B cell (primary cell): ENCODE data around the gene NINL. TPM values are rescaled to one million over a fixed set of nuclear protein-coding genes. Genes with fewer than 3 reads are reported as not detected.

Experiments
- ATAC-seq: fragments of 200-7000 bp; cut with Tn5 transposase; one replicate; pipeline ENCODE4 v1.10.0; 2021; ENCODE audit warnings: low read depth, mild to moderate bottlenecking, moderate number of reproducible peaks, moderate library complexity
- CTCF ChIA-PET: fragments of 350-600 bp; sonication (Branson Sonifier 250); formaldehyde crosslinking; loops from one replicate; lab custom pipeline; 2021; ENCODE audit warnings: antibody characterized with exemption, inconsistent platforms; lab: Charles Lee
- POLR2A ChIA-PET: fragments of 350-600 bp; sonication (Branson Sonifier 250); formaldehyde crosslinking; loops from one replicate; lab custom pipeline; 2021; ENCODE audit warnings: antibody characterized with exemption; lab: Charles Lee
- DNase-seq: peaks from one replicate; pipeline ENCODE4 v3.0.0; 2013
- H2AFZ ChIP-seq: 2 replicates; pipeline ENCODE4 v1.6.1; 2012; ENCODE audit warnings: mild to moderate bottlenecking, low read depth, low read length; ENCODE audit not compliant: insufficient read depth, poor library complexity, severe bottlenecking
- H3K27ac ChIP-seq, 2 donors: 1 replicate in 1 of 2; 2 replicates in 1 of 2; pipeline ENCODE4 v1.5.1; 2012 to 2013; ENCODE audit warnings: low read length in 2 of 2, mild to moderate bottlenecking in 2 of 2, moderate library complexity in 1 of 2
- H3K27me3 ChIP-seq, 4 experiments: fragments of 200-600 bp in 1 of 4; sonication (generic) in 1 of 4; replicated peaks in 1 of 4; 1 replicate in 2 of 4; 2 replicates in 2 of 4; pipeline versions ENCODE4 v1.6.1 to v1.7.0; 2013 to 2016; ENCODE audit warnings: low read length in 3 of 4, mild to moderate bottlenecking in 2 of 4, mixed read lengths in 1 of 4, moderate library complexity in 1 of 4; ENCODE audit not compliant: insufficient read depth in 4 of 4, control insufficient read depth in 3 of 4; ENCODE audit errors: control extremely low read depth in 1 of 4
- H3K36me3 ChIP-seq, 2 experiments: replicated peaks in 1 of 2; 1 replicate in 1 of 2; 2 replicates in 1 of 2; pipeline versions ENCODE4 v1.6.1 to v1.7.1; 2013; ENCODE audit warnings: low read length in 1 of 2; ENCODE audit not compliant: insufficient read depth in 2 of 2, control insufficient read depth in 1 of 2; ENCODE audit errors: control extremely low read depth in 1 of 2, extremely low read depth in 1 of 2
- H3K4me1 ChIP-seq, 2 donors: fragments of 200-600 bp in 1 of 2; sonication (generic) in 1 of 2; 1 replicate in 1 of 2; 2 replicates in 1 of 2; pipeline versions ENCODE4 v1.5.1 to v1.6.1; 2013 to 2017; ENCODE audit warnings: low read length in 2 of 2; ENCODE audit not compliant: control insufficient read depth in 2 of 2, insufficient read depth in 2 of 2
- H3K4me2 ChIP-seq: replicated peaks from 2 replicates; pipeline ENCODE3; 2012; ENCODE audit warnings: mild to moderate bottlenecking, low read depth, low read length; ENCODE audit not compliant: poor library complexity, severe bottlenecking
- H3K4me3 ChIP-seq, 5 experiments: fragments of 200-600 bp in 1 of 5; sonication (generic) in 1 of 5; 1 replicate in 3 of 5; 2 replicates in 2 of 5; pipeline versions ENCODE4 v1.5.1 to v1.7.0; 2011 to 2016; ENCODE audit warnings: low read length in 4 of 5, mild to moderate bottlenecking in 4 of 5, low read depth in 2 of 5, control low read depth in 1 of 5, moderate library complexity in 1 of 5; ENCODE audit not compliant: insufficient read depth in 1 of 5; ENCODE audit errors: control extremely low read depth in 1 of 5, extremely low read depth in 1 of 5
- H3K79me2 ChIP-seq: fragments of 200-600 bp; sonication (generic); one replicate; pipeline ENCODE4 v1.6.0; 2016; ENCODE audit warnings: low read length; ENCODE audit not compliant: control insufficient read depth, insufficient read depth
- H3K9ac ChIP-seq: fragments of 200-600 bp; sonication (generic); 2 replicates; pipeline ENCODE4 v1.6.1; 2017; ENCODE audit warnings: mild to moderate bottlenecking, low read length, moderate library complexity
- H3K9me3 ChIP-seq, 3 donors: one replicate each; pipeline versions ENCODE4 v1.6.1 to v1.7.1; 2013; ENCODE audit warnings: low read length in 2 of 3; ENCODE audit not compliant: control insufficient read depth in 2 of 3, insufficient read depth in 1 of 3; ENCODE audit errors: control extremely low read depth in 1 of 3
- H4K20me1 ChIP-seq: 2 replicates; pipeline ENCODE4 v1.6.0; 2012; ENCODE audit warnings: mild to moderate bottlenecking, low read length; ENCODE audit not compliant: insufficient read depth, control insufficient read depth, poor library complexity, severe bottlenecking
- H3K27ac Mint-ChIP-seq: one replicate; pipeline ENCODE4 v1.8.0; 2021; ENCODE audit warnings: mixed read lengths
- H3K27me3 Mint-ChIP-seq: one replicate; pipeline ENCODE4 v1.8.0; 2021; ENCODE audit warnings: mixed read lengths
- H3K4me1 Mint-ChIP-seq: one replicate; pipeline ENCODE4 v1.8.0; 2021; ENCODE audit warnings: mixed read lengths
- H3K4me3 Mint-ChIP-seq: one replicate; pipeline ENCODE4 v1.8.0; 2021; ENCODE audit warnings: mixed read lengths
- H3K9me3 Mint-ChIP-seq: one replicate; pipeline ENCODE4 v1.8.0; 2022; ENCODE audit warnings: mixed read lengths; ENCODE audit not compliant: insufficient read depth
- EZH2 ChIP-seq: IDR thresholded peaks from 2 replicates; pipeline ENCODE4 v1.6.1; 2012; ENCODE audit warnings: borderline replicate concordance, low read depth, mild to moderate bottlenecking, moderate library complexity, low read length; ENCODE audit not compliant: insufficient read depth, poor library complexity, severe bottlenecking
- WGBS: methylation state at CpG from one replicate; pipeline ENCODE4 v1.1.5; 2013; ENCODE audit warnings: missing lambda C conversion rate; ENCODE audit not compliant: insufficient coverage; 5-methylcytosine and 5-hydroxymethylcytosine counted together
- intact Hi-C: fragments of 100-400 bp; cut with micrococcal nuclease; formaldehyde crosslinking; loops from one replicate; pipeline ENCODE4 v1.10.0; 2022
- polyA plus RNA-seq: library from polyadenylated mRNA; depleted of rRNA; stranded (reverse); fragments of >200 nt; gene quantifications from 2 replicates; pipeline ENCODE4 v1.2.3, GENCODE V29; 2012
- total RNA-seq, 2 donors: library from RNA; stranded (reverse); fragments of 120-200 nt in 1 of 2; gene quantifications; 1 replicate in 1 of 2; 2 replicates in 1 of 2; pipeline versions ENCODE4 v1.2.3 to v1.2.4, GENCODE V29; 2013 to 2022
- TF ChIP-seq, protein P1 (sequence below): fragments of 200-600 bp; IDR thresholded peaks from one replicate; pipeline ENCODE4 v1.8.0; 2022; ENCODE audit warnings: antibody characterized with exemption, mild to moderate bottlenecking

Gene NINL
- total and polyA plus RNA-seq, 2 donors (not counting 1 experiment from before 2014, with no cell fraction given) = 1.8 to 5.5 TPM

DNA sequence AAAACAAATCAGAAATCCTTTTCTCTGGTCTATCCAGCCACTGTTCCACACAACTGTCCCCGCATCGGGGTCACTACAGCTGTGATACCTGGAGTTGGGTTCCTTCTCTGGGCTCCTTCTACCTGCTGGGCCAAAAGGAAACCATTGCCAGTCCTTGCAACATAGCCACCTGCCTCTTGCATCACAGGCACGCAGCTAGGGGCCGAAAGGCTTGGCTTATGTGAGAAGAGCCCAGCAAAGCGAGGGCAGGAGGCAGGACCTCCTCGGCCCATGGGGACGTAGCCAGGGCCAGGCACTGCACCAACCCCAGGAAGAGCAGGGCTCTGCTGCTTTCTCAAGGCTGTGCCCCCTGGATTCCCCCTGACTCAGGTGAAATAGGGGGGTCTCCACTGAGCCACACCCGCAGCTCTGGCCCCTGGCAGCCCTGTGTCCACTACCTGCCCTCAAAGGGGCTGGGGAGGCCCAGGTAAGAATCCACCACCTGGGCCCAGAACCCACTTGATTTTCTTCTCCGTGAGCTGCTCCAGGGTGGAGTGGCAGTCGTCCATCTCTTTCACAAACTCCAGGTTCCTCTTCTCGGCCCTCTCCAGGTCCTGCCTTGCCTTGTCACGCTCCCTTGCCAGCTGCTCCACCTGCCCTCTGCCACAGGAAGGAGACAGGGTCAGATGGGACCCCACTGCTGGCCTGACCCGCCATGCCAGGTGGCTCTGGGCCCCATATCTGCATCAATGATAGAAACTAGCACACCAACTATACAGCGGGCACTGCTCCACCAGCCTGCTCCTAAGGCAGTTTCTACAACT lies 89.0 kb downstream of the NINL start:
- 84% methylated on average over 13 of the region's 14 CpGs for WGBS
- H3K27me3 Mint-ChIP-seq = no peaks in the 10 kb centered on the region
- Histone ChIP-seq H3K27ac (no peak overlapping the region), H3K27me3 (no peaks in the 10 kb centered on the region), H3K9ac (no peak overlapping the region), H3K4me1 (no peaks in the 10 kb centered on the region), H3K36me3 (no peaks in the 10 kb centered on the region), H2AFZ (no peak overlapping the region), H3K9me3 (no peaks in the 10 kb centered on the region), H3K79me2 (no peaks in the 10 kb centered on the region), H4K20me1 (no peaks in the 10 kb centered on the region), H3K4me2 (no peak overlapping the region), H3K4me3 (no peak overlapping the region)
- CTCF ChIA-PET = no interaction called here
- H3K27ac Mint-ChIP-seq = no peak overlapping the region
- no peak overlapping the region for H3K4me3 Mint-ChIP-seq
- ATAC-seq (no peak), DNase-seq (no peak)
- POLR2A ChIA-PET = no interaction called here
- TF ChIP-seq, protein P1, sequence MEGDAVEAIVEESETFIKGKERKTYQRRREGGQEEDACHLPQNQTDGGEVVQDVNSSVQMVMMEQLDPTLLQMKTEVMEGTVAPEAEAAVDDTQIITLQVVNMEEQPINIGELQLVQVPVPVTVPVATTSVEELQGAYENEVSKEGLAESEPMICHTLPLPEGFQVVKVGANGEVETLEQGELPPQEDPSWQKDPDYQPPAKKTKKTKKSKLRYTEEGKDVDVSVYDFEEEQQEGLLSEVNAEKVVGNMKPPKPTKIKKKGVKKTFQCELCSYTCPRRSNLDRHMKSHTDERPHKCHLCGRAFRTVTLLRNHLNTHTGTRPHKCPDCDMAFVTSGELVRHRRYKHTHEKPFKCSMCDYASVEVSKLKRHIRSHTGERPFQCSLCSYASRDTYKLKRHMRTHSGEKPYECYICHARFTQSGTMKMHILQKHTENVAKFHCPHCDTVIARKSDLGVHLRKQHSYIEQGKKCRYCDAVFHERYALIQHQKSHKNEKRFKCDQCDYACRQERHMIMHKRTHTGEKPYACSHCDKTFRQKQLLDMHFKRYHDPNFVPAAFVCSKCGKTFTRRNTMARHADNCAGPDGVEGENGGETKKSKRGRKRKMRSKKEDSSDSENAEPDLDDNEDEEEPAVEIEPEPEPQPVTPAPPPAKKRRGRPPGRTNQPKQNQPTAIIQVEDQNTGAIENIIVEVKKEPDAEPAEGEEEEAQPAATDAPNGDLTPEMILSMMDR = no peak
- TF ChIP-seq EZH2 = no peak
- intact Hi-C loops = no loop called here
- H3K9me3 Mint-ChIP-seq = no peaks in the 10 kb centered on the region
- H3K4me1 Mint-ChIP-seq = no peaks in the 10 kb centered on the region

DNA sequence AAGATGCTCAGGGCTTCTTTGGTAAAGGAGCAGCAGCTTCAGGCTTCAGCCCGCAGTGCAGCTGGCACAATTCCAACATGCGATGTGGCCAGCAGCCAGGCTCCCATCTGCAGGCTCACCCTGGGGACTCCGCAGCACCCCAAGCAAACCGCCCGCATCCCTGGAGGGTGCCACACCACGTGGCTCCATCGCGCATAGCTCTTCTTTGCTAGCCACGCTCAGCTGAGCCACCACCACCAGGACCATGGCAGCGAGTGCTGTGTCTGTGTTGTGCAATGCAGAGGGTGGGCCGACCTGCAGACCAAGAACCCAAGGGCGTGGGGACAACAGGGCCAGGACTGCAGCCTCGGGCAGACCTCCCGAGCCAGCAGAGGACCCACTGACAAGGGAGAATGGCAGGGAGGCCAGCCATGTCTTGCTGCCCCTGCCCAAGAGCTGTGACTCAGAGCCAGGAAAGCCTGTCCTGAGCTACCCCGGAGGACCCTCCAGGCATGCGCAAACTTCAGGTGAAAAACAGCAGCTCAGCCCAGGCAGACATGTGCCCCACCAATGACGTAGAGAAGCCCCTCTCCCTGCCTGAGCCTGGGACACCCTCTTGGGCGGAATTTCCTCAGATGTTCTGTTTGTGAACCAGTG lies 90.0 kb downstream of the NINL start:
- H3K4me1 ChIP-seq = no peaks in the 10 kb centered on the region
- H3K27ac ChIP-seq = no peak overlapping the region
- intact Hi-C loops = no loop called here
- ATAC-seq = no peak
- H3K4me2 ChIP-seq = no peak overlapping the region
- no peaks in the 10 kb centered on the region for H3K79me2 ChIP-seq
- no peak overlapping the region for H3K4me3 ChIP-seq
- no peak for DNase-seq
- Mint-ChIP-seq H3K27me3 (no peaks in the 10 kb centered on the region), H3K4me1 (no peaks in the 10 kb centered on the region), H3K27ac (no peak overlapping the region), H3K4me3 (no peak overlapping the region), H3K9me3 (no peaks in the 10 kb centered on the region)
- POLR2A ChIA-PET = no interaction called here
- no peaks in the 10 kb centered on the region for H3K36me3 ChIP-seq
- H4K20me1 ChIP-seq = no peaks in the 10 kb centered on the region
- no peak overlapping the region for H2AFZ ChIP-seq
- TF ChIP-seq EZH2 = no peak
- TF ChIP-seq, protein P1 = no peak
- H3K9ac ChIP-seq = no peak overlapping the region
- H3K9me3 ChIP-seq = no peaks in the 10 kb centered on the region
- CTCF ChIA-PET = interaction anchor here (0.6 kb wide), 1 partner anchor 55 kb away, joined by 3 read pairs; no protein-coding TSS in a partner anchor
- WGBS = 91% methylated on average over 17 of the region's 18 CpGs
- H3K27me3 ChIP-seq = no peaks in the 10 kb centered on the region
